ENCODE results near the gene PDCD1. TPM values are rescaled to one million over a fixed set of nuclear protein-coding genes. Genes with fewer than 3 reads are reported as not detected.
A peak's percentile ranks its signal among the peaks of the same experiment; 100 is the strongest.

The PDCD1 gene
- total and polyA plus RNA-seq, 2 of the 13 experiments (the other 11 are each of a cell fraction or from before 2014, with no cell fraction given) = 0.04 TPM; not detected in 1

DNA sequence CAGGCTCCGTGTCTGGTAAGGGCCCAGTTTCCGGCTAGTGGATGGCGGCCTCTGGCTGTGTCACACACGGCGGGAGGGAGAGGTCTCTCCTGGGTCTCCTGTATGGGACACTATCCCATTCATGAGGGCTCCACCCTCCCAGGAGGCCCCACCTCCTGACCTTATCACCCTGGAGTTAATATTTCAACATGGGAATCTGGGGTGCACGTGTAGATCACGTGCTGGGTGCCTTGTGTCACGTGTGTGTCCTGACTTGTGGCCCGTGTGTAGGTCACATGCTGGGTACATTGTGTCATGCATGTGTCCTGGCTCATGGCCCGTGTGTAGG is 39.8 kb downstream of the PDCD1 start (continued):
- TF ChIP-seq, protein P1, sequence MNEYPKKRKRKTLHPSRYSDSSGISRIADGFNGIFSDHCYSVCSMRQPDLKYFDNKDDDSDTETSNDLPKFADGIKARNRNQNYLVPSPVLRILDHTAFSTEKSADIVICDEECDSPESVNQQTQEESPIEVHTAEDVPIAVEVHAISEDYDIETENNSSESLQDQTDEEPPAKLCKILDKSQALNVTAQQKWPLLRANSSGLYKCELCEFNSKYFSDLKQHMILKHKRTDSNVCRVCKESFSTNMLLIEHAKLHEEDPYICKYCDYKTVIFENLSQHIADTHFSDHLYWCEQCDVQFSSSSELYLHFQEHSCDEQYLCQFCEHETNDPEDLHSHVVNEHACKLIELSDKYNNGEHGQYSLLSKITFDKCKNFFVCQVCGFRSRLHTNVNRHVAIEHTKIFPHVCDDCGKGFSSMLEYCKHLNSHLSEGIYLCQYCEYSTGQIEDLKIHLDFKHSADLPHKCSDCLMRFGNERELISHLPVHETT (CRISPR knock-in tag; conservative IDR thresholded peaks at IDR 0.05) = peak; percentile 56; the same call in 1 of the 2 replicates
- TF ChIP-seq TCF7 (IDR thresholded peaks at IDR 0.05; ENCODE audit: low read depth) (no peak), ZNF136 (CRISPR knock-in tag; IDR thresholded peaks at IDR 0.05; ENCODE audit: low read depth) (no peak), ZNF644 (CRISPR knock-in tag; IDR thresholded peaks at IDR 0.05; ENCODE audit: low read depth) (0 out of 2 replicates have a peak, but pooled peaks have one; percentile 35), PHF5A (CRISPR knock-in tag; IDR thresholded peaks at IDR 0.05; ENCODE audit: low read depth, unreplicated experiment) (peak; percentile 27), SETDB1 (CRISPR knock-in tag; IDR thresholded peaks at IDR 0.05; ENCODE audit: borderline replicate concordance) (no peak), ZNF12 (CRISPR knock-in tag; IDR thresholded peaks at IDR 0.05) (peak; percentile 49; the same call in 1 of the 2 replicates), KLF9 (CRISPR knock-in tag; IDR thresholded peaks at IDR 0.05; ENCODE audit: low read depth) (0 out of 2 replicates have a peak, but pooled peaks have one; percentile 78), ZBTB20 (CRISPR knock-in tag; IDR thresholded peaks at IDR 0.05; ENCODE audit: borderline replicate concordance, low read depth) (peak; percentile 85; the same call in 1 of the 2 replicates), NFE2 (CRISPR knock-in tag; IDR thresholded peaks at IDR 0.05) (no peak), CHCHD3 (CRISPR knock-in tag; IDR thresholded peaks at IDR 0.05) (peak; percentile 52; the same call in 1 of the 2 replicates), POLR2AphosphoS5 (IDR thresholded peaks at IDR 0.05; ENCODE audit: low read depth, low read length) (no peak), NCOR1 (IDR thresholded peaks at IDR 0.05; ENCODE audit: borderline replicate concordance, low read length) (peak; percentile 91; the same call in 1 of the 2 replicates), BHLHE40 (IDR thresholded peaks at IDR 0.05; ENCODE audit: low read length) (peak; percentile 99), ZNF670 (CRISPR knock-in tag; IDR thresholded peaks at IDR 0.05; ENCODE audit: borderline replicate concordance) (no peak), ZNF558 (CRISPR knock-in tag; IDR thresholded peaks at IDR 0.05; ENCODE audit: borderline replicate concordance) (peak; percentile 62; the same call in 1 of the 2 replicates), CAMTA2 (CRISPR knock-in tag; IDR thresholded peaks at IDR 0.05; ENCODE audit: borderline replicate concordance) (0 out of 2 replicates have a peak, but pooled peaks have one; percentile 56), SP140L (CRISPR knock-in tag; IDR thresholded peaks at IDR 0.05; ENCODE audit: borderline replicate concordance) (no peak; the same call in 1 of the 2 replicates), SSRP1 (CRISPR knock-in tag; IDR thresholded peaks at IDR 0.05) (peak; percentile 93), ZNF34 (CRISPR knock-in tag; IDR thresholded peaks at IDR 0.05; ENCODE audit: borderline replicate concordance) (peak; percentile 29; the same call in 1 of the 2 replicates)
- TF ChIP-seq, protein P2, sequence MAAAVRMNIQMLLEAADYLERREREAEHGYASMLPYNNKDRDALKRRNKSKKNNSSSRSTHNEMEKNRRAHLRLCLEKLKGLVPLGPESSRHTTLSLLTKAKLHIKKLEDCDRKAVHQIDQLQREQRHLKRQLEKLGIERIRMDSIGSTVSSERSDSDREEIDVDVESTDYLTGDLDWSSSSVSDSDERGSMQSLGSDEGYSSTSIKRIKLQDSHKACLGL (CRISPR knock-in tag; IDR thresholded peaks at IDR 0.05) = peak; percentile 81
- TF ChIP-seq, protein P3, sequence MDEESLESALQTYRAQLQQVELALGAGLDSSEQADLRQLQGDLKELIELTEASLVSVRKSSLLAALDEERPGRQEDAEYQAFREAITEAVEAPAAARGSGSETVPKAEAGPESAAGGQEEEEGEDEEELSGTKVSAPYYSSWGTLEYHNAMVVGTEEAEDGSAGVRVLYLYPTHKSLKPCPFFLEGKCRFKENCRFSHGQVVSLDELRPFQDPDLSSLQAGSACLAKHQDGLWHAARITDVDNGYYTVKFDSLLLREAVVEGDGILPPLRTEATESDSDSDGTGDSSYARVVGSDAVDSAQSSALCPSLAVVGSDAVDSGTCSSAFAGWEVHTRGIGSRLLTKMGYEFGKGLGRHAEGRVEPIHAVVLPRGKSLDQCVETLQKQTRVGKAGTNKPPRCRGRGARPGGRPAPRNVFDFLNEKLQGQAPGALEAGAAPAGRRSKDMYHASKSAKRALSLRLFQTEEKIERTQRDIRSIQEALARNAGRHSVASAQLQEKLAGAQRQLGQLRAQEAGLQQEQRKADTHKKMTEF (CRISPR knock-in tag; IDR thresholded peaks at IDR 0.05) = peak; percentile 90
- TF ChIP-seq, protein P4, sequence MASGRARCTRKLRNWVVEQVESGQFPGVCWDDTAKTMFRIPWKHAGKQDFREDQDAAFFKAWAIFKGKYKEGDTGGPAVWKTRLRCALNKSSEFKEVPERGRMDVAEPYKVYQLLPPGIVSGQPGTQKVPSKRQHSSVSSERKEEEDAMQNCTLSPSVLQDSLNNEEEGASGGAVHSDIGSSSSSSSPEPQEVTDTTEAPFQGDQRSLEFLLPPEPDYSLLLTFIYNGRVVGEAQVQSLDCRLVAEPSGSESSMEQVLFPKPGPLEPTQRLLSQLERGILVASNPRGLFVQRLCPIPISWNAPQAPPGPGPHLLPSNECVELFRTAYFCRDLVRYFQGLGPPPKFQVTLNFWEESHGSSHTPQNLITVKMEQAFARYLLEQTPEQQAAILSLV (CRISPR knock-in tag; IDR thresholded peaks at IDR 0.05; ENCODE audit: borderline replicate concordance) = peak; percentile 86; the same call in 1 of the 2 replicates
- TF ChIP-seq, protein P5, sequence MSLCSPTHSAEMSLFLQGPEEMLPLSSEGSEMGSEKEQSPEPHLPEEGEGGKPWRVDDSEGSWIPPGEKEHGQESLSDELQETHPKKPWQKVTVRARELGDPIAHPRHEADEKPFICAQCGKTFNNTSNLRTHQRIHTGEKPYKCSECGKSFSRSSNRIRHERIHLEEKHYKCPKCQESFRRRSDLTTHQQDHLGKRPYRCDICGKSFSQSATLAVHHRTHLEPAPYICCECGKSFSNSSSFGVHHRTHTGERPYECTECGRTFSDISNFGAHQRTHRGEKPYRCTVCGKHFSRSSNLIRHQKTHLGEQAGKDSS (CRISPR knock-in tag; IDR thresholded peaks at IDR 0.05; ENCODE audit: borderline replicate concordance, low read depth) = peak; percentile 86
- TF ChIP-seq, protein P6, sequence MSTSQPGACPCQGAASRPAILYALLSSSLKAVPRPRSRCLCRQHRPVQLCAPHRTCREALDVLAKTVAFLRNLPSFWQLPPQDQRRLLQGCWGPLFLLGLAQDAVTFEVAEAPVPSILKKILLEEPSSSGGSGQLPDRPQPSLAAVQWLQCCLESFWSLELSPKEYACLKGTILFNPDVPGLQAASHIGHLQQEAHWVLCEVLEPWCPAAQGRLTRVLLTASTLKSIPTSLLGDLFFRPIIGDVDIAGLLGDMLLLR (CRISPR knock-in tag; IDR thresholded peaks at IDR 0.05) = peak; percentile 83; the same call in 1 of the 2 replicates
